NCI-H524 treated with DMSO at 0.1 percent for 48 hours (cell line): ENCODE results near the gene MEI4.
"Not testable (repeated sequence)": the region's sequence is repeated elsewhere in the genome, so short reads cannot be mapped to it uniquely, and the experiment has no call there.

ENCODE experiments used
- DNase-seq: peaks from one replicate; lab custom pipeline; 2025; lab: John Stamatoyannopoulos, UW

Gene MEI4

DNA sequence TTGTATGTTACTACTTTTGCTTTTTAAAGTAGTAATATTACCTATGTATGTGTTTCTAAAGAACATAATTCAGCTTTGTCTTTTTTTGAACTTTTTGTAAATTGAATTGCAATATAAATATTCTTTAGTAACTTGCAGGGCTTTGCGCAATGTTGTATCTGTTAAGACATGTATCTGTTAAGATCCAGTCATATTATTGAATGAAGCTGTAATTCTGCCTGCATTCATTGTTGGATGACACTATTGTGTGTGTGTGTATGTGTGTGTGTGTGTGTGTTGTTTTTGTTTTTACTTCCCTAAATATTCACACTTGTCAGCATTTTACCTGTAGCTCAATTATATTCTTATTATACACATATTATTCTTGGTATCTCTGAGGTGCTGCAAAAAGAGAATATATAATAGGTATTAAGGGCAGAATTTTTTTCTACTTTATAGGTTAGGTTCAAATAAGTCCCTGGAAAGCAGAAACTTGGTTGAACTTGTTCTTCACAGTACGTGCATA lies 164.0 kb downstream of the MEI4 start:
- no peak for DNase-seq

DNA sequence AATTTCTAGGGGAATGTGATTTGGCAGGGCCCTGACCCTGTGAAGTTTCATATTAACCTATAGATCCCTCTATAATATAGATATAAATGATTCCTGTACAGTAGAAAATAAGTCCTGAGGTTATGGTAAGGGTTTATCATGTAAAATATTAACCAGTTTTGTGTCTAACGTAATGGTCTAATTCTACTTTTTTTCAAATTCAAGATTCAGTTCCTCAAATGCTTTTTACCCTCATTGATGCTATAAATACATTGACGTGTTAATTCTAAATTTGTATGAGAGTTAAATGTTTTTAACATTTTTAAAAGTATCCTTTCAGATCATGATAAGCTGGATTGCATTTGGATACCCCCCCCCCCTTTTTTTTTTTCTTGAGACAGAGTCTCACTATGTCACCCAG lies 169.4 kb downstream of the MEI4 start:
- DNase-seq: no peak

DNA sequence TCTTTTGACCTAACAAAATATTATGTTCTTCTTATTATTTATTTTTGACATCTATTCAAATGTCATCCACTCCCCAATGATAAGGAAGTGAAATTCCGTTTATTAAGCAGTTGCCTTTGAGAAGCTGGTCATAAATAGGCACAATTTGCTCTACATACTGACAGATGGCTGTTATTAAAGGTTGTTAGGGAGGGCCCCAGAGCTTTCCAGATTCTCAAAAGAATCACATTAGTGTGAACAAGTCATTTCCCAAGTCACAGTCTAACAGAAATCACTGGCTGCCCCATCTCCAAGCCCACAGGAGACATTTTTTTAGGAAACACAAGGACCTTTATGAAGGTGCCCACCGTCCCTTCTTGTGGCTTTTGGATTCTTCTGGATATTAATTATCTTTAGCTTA lies 172.4 kb downstream of the MEI4 start:
- DNase-seq: no peak

DNA sequence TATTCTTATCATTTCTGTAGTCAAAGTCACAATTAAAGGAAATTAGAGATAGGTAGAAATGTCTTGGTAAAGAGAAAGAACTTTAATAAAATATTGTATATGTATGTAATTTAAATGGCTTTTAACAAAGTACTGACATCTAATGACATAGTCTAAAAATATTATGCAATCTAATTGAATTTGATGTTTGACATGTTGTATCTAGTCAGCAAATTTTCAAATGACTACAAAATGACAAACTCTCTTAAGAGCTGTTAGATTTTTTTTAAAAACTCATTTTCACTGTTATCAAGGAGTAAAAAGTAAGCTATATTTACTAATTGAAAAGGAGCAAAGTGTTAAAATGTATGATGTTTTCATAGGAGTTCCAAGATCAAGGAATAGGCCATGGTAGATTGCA lies 176.9 kb downstream of the MEI4 start:
- DNase-seq: no peak

DNA sequence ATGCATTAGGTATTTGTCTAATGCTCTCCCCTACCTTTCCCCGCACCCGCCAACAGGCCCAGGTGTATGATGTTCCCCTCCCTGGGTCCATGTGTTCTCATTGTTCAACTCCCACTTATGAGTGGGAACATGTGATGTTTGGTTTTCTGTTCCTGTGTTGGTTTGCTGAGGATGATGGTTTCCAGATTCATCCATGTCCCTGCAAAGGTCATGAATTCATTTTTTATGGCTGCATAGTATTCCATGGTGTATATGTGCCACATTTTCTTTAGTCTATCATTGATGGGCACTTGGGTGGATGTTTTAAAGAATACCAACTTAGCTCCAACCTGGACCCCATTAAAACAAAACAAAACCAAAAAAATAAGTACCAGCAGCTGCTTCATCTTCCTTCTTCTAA lies 180.9 kb downstream of the MEI4 start:
- not testable (repeated sequence) for DNase-seq

DNA sequence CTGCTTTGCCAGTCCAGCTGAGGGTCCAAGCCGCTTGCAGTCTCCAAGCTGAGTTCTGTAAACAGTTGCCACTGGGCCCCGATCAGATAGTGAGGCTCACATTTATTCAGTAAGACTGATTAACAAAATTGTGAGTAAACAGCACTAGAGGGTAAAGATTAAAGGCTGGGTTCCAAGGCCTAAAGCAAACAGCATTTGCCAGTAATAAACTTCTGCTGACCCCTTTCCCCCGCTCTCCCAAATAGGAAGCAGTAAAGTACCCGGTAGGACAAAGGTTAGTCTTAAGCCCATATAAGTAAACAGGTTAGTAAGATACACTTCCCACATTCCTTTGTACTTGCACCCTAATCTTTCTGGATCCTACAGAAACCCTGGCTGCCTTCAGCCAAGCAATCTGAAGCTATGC lies 181.8 kb downstream of the MEI4 start:
- no peak for DNase-seq

DNA sequence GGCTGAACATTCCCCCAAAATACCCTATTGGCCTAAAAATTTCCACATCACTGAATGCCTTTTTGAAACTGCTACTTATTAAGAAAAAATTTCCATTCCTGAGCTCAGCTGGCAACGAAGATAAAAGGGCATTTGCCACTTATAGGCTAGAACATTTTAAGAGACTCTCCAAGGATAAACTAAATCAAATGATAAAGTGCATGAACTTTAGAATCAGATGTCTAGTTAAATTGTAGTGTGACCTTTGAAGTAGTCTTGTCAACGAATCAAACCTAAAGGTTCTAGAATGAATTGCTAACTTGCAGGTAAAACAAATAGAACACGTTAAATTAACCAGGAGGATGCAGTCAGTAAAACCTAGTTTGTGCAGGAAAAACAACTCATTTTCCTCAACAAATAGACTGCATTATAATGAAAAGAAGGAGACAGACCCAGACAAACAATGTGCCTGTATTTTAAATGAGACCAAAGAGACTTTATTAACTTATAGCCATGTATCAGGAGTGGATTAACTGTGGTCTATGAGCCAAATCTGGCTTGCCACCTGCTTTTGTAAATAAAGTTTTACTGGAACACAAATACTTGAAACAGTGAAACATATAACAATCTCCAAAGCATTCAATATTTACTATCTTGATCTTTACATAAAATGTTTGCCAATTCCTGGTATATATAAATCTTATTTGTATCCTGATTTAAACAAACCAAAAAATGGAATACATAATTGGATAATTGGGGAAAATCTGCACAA lies 184.4 kb downstream of the MEI4 start:
- DNase-seq: no peak

DNA sequence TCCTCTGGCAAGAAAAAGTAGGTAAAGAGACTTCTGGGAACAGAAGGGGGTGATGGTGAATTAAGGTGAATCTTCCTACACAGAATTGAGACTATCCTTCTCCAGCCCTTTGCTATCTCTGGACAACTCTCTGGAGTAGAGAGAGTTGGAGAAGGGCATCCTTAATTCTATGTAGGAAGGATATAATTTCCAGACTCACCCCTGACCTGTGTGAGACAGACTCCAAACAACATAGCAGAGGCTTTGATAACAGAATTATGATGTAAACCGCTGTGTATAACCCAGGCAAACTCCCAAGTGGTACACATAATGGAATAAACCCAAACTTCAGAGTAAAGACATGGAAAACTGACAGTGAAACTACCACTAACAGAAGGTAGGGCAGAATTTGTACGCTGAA lies 186.5 kb downstream of the MEI4 start:
- DNase-seq: no peak

DNA sequence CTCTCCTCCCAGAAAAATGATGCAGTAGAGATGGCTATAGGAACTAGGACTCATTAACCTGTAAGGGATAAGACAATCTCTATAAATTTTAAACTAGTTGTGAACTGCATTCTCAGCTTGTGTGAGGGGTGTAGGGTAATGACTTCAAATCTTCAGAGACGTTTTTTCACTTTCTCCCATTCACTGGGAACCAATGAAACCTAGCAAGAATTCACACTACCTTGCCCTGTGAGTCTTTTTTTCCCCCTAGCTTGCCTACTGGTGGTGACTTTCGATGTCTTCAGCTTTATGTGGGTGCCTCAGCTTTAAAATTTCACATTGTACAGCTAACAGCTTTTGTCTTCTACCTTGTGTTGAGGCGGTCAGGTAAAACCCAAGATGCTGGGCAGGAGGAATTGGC lies 192.0 kb downstream of the MEI4 start:
- DNase-seq: no peak

DNA sequence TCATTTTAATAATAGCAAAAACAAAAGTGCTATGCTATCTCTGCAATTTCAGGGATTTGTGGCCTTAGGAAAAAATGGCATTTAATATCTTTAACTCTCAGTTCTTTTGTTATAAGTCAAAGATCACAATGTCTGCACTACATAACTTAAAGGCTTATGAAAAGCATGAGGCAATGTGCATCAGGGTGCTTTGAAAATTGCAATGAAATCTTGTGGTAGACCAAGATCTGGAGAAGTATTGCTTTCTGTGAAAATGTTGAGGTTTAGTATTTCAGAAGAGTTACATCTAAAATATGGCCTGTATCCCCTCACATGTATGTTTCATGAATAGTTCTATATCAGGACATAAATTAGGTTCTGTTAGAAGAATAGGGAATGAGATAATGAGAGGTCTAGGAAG lies 200.6 kb downstream of the MEI4 start:
- no peak for DNase-seq

DNA sequence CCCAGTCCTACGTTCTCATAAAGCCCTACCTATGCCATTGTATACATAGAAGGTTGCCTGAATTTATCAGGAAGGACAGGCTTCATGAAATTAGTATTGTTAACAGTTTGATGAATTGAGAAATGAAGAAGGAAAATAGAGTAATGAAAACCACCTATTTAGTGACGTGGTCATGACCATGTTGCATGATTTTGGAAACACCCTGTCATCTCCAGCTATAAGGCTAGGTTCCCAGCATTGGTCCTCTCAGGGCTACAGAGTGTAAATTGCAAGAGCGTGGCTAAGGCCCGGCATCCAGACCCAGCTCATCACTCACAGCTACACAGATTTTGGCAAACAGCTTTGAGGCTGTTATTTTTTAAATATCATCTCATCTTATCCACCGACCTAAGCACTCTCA lies 203.6 kb downstream of the MEI4 start:
- DNase-seq: no peak

DNA sequence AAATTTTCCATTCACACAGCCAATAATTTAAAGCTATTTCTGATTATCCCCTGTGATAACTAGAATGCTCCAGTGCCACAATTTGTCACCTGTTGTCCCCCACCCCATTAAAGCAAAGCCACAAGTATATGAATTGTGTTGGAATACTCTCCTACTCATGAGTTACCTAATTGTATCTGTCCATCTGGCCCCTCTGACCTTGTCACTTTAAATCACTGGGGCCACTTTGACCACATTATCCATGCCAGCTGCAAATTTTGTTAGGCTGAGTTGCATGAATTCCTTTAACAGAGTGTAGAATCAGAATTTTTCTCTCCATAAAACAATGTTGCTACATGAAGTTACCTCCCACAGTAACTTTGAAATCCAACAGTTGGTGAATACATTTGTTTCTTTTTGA lies 204.6 kb downstream of the MEI4 start:
- no peak for DNase-seq

DNA sequence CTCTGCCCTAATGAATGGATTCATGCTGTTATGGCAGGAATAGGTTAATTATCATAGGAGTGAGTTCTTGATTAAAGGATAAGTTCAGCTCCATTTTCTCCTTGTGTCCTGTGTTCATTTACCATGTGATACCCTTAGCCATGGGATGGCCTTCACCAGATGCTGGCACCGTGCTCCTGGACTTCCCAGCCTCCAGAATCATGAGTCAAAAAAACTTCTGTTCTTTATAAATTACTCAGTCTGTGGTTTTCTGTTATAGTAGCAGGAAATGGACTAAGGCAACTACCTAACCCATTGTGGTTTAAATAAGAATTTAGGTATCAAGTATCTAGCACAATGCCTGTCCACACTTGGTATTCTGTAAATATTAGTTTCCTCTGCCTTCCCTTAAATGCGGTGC lies 223.5 kb downstream of the MEI4 start:
- DNase-seq: no peak

DNA sequence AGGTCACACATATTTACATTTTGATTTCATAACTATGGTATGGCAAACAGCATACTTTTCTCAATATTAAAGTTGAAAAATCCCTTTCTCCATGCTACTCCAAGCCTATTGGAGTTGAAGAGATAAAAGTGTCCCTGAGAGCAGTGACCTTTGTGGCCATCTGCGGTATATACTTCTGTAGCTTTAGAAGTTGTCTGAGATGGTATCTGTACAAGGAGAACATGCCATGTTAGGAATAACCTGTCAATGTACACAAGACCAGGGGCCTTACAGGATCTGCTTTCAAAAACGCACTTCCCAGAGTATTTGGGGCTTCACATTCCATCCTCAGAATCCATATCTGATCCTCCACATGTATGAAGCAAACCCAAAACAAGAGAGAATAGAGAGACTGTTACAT lies 226.7 kb downstream of the MEI4 start:
- DNase-seq: no peak

DNA sequence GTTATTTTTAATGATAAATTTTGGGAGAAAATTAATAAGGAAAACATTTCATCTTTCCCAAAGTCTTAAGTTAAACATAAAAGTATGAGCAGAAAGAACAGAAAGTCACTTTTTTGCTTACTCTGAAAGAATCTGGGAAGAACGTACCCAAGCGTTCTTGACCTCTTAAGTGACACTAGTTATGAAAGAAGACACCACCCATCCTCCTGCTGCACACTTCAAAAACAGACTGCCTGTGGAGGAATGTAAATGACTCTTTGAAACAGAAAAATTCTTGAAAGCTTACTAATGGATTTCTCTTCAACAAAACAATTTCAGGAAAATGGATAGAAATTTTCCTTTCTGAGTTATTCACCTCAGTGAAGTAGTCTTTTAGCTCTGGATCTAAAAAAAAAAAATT lies 227.7 kb downstream of the MEI4 start:
- DNase-seq: no peak

DNA sequence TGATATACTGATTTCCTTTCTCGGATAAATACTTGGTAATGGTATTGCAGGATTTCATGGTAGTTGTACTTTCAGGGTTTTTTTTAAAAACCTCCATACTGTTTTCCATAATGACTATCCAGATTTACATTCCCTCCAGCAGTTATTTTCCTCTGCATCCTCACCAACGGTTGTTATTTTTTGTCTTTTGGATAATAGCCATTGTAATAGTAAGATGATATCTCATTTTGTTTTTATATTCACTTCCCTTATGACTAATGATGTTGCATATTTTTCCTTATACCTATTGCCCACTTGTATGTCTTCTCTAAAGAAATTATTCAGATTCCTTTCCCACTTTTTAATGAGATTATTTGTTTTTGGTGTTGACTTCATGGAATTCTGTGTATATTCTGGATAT lies 231.0 kb downstream of the MEI4 start:
- no peak for DNase-seq

DNA sequence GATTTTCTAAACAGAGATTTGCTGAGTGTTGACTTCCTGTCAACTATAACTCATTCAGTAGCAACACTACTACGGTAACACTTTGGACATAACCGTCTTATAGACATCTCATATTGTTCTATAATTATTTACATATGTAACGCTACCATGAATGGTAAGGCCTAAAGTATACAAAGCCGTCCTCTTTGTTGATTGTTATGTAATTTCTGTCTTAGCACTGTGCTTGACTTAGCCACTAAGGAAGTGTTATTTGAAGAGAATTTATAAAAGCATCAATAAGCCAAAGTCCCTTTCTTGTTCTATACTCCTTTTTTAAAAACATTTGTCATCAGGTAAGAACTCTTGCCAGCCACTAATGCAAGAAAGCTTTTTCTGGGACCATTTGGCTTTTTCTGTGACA lies 240.6 kb downstream of the MEI4 start:
- DNase-seq: no peak

DNA sequence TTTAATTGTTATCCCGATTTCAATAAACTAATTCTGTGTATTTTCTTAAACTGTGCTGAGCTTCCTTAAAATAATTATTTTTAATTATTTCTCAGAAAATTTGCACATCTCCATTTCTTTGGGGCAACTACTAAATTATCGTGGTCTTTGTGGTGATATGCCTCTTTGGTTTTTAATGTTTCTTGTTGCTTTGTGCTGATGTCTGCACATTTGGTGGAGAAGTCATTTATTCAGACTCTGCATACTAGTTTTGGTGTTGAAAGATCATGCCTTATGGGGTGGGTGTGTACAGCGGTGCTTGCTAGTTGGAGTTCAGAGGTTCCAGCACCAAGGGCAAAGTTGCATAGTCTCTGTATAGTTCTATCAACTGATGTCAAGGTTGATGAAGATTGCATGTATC lies 253.2 kb downstream of the MEI4 start:
- no peak for DNase-seq

DNA sequence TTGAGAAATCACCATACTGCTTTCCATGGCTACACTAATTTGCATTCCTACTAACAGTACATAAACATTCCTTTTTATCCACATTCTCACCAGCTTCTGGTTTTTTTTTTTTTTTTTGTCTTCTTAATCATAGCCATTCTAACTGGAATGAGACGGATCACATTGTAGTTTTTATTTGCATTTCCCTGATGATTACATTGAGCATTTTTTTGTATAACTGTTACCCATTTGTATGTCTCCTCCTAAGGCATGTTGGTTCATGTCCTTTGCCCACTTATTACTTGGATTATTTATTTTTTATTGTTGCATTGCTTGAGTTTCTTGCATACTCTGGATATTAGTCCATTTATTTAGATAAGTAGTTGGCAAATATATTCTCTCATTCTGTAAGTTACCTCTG lies 258.0 kb downstream of the MEI4 start:
- no peak for DNase-seq

DNA sequence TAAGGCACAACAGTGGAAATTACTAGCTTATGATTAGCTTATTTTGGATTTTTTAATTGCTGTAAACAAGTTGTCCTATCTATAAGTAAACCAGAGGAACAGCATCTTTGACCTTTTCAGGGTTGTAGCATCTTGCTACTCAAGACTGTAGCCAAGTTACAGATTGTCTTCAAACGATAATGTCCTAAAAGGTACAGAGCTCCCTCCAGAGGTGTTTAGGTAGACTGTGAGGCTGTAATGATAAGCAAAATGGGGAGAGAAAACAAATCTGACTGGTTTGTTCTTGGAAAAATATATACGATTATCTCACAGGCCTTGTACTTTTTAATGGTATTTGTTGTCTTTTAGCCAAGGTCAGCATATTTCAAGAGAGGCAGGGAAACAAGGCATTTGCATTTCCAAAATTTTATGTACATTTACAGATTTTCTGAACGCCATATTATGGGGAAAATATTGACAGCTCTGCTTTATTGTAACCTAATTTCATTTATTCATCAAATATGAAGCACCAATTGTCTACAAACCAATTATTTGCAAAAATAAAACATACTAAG lies 273.4 kb downstream of the MEI4 start:
- DNase-seq: no peak

DNA sequence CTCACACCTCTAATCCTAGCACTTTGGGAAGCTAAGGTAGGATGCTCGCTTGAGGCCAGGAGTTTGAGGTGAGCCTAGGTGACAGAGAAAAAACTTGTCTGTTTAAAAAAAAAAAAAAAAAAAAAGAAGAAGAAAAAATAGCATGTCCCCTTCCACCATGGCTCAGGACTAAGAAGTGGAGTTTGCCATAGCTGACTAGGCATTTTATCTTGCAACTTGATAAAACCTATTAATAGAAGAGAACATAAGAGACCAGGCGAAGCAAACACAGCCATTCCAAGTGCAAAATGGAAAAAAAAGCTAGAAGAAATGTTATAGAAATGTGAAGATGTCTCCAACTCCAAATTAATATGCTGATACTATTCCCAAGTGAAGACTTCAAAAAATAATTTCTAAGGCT lies 277.5 kb downstream of the MEI4 start:
- no peak for DNase-seq

DNA sequence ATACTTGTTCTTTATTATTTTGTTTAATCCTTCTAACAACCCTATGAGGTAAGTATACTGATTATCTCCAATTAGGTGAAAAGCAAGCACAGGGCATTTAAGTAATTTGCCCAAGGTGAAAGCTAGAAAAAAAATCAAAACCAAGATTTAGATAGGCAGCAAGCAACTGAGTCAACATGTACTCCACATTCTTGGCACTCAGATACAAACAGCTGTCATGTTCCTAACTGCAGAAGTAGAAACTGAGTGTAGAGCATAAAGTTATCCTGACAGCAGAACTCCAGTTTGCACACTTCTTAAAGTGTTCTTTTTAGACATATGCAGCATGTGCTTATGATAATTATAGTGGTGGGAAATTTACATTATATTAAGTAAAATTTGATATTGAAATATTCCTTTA lies 278.1 kb downstream of the MEI4 start:
- no peak for DNase-seq

DNA sequence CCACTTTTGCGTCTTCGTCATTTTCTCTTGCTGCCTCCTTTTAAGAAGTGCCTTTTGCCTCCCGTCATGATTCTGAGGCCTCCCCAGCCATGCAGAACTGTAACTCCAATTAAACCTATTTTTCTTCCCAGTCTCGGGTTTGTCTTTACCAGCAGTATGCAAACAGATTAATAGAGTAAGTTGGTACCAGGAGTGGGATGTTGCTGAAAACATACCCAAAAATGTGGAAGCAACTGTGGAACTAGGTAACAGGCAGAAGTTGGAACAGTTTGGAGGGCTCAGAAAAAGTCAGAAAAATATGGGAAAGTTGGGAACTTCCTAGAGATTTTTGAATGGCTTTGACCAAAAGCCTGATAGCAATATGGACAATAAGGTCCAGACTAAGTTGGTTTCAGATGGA lies 309.2 kb downstream of the MEI4 start:
- no peak for DNase-seq

DNA sequence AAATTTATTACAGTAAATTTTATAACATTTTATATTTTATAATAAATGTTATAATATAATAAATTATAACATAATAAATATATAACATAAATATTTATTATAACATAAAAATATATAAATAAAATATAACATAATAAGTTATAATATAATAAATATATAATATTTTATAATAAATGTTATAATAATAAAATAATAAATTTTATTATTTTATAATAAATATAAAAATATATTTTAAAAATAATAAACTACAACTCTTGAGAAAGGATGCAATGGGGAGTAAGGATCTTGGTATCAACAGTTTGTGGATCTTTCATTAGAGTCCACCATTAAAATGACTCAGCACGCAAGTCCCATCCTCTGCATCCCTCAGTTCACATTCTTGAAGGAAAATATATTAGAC lies 312.6 kb downstream of the MEI4 start:
- DNase-seq: no peak
